ENCODE results near the gene LEP. TPM values are rescaled to one million over a fixed set of nuclear protein-coding genes. Genes with fewer than 3 reads are reported as not detected.
"Not testable (repeated sequence)": the region's sequence is repeated elsewhere in the genome, so short reads cannot be mapped to it uniquely, and the experiment has no call there.

The LEP gene
- total RNA-seq, 1 experiment from 2014 or later: not detected

DNA sequence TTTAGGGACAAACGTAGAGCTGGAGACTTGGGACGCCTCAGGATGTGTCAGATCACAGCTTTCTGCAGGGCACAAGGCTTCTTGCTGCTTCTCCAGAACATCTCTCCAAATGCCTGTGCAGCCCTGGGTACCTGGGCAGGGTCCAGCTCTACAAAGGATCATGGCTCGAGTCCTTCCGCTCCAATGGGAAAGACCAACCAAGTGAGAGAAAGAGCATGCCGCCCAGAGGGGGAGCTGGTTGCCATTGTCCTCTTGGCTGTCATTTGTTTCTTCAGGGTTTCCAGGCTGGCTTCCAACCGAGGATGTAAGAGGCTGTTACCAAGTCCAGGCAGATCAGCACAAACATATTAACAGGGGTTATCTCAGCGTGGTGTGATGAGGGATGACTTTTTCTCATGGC is 5.6 kb upstream of the LEP start:
- intact Hi-C loops (cut with micrococcal nuclease): no loop called here
- peaks cover 7% of the 10 kb centered on the region for H3K9me3 Mint-ChIP-seq (ENCODE audit: unreplicated experiment)
- H3K4me3 Mint-ChIP-seq (ENCODE audit: unreplicated experiment): no peak overlapping the region
- TF ChIP-seq, protein P1, sequence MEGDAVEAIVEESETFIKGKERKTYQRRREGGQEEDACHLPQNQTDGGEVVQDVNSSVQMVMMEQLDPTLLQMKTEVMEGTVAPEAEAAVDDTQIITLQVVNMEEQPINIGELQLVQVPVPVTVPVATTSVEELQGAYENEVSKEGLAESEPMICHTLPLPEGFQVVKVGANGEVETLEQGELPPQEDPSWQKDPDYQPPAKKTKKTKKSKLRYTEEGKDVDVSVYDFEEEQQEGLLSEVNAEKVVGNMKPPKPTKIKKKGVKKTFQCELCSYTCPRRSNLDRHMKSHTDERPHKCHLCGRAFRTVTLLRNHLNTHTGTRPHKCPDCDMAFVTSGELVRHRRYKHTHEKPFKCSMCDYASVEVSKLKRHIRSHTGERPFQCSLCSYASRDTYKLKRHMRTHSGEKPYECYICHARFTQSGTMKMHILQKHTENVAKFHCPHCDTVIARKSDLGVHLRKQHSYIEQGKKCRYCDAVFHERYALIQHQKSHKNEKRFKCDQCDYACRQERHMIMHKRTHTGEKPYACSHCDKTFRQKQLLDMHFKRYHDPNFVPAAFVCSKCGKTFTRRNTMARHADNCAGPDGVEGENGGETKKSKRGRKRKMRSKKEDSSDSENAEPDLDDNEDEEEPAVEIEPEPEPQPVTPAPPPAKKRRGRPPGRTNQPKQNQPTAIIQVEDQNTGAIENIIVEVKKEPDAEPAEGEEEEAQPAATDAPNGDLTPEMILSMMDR (IDR thresholded peaks at IDR 0.05; ENCODE audit: unreplicated experiment): no peak
- BruUV-seq (replicated peaks): no TSS peak
- no peak for DNase-seq (ENCODE audit: unreplicated experiment)
- H3K36me3 Mint-ChIP-seq (ENCODE audit: insufficient read depth, unreplicated experiment): no peaks in the 10 kb centered on the region
- H3K4me1 Mint-ChIP-seq (ENCODE audit: insufficient read depth, unreplicated experiment): peaks cover 15% of the 10 kb centered on the region
- CTCF ChIA-PET: interaction anchor here (0.8 to 1.0 kb wide), 2 partner anchors 26 to 29 kb away, joined by 3 read pairs; no protein-coding TSS in a partner anchor
- no peaks in the 10 kb centered on the region for H3K27me3 Mint-ChIP-seq (ENCODE audit: insufficient read depth, unreplicated experiment)
- H3K27ac Mint-ChIP-seq (ENCODE audit: low read depth, unreplicated experiment): no peak overlapping the region
- POLR2A ChIA-PET: no interaction called here

DNA sequence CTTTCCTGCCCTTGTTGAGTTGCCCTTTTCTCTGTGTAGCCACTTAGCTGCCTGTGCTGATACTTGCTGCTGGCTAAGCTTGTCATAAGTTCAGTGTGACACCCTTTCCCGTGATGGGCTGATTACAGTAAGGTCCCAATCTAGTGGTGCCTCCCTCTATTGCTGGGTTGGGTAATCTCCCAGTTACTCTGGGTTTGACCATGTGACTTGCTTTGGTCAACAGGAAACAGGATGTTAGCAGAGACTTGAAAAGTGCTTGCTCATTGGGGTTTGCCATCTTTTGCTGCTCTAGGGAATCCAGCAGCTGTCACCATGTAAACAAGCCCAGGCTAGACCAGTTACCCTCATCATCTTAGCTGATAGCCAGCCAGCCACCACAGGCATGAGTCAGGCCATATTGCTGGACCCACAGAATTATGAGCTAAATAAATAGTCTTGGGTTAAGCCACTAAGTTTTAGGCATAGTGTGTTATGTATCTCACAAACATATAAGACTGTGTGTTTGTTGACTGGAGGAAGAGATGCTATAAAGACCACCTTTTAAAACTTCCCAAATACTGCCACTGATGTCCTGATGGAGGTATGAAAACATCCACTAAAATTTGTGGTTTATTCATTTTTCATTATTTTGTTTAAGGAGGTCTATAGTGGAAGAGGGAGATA is 4.0 kb upstream of the LEP start:
- peak; percentile 85 for DNase-seq (ENCODE audit: unreplicated experiment)
- H3K4me1 Mint-ChIP-seq (ENCODE audit: insufficient read depth, unreplicated experiment): peaks cover 15% of the 10 kb centered on the region
- H3K36me3 Mint-ChIP-seq (ENCODE audit: insufficient read depth, unreplicated experiment): no peaks in the 10 kb centered on the region
- no peaks in the 10 kb centered on the region for H3K27me3 Mint-ChIP-seq (ENCODE audit: insufficient read depth, unreplicated experiment)
- H3K27ac Mint-ChIP-seq (ENCODE audit: low read depth, unreplicated experiment): peak overlapping the region; percentile 66
- POLR2A ChIA-PET: interaction anchor here (0.5 to 1.6 kb wide), 6 partner anchors 9 to 416 kb away, joined by 3 to 4 read pairs (median 4); no protein-coding TSS in a partner anchor
- peaks cover 7% of the 10 kb centered on the region for H3K9me3 Mint-ChIP-seq (ENCODE audit: unreplicated experiment)
- no TSS peak for BruUV-seq (replicated peaks)
- CTCF ChIA-PET: interaction anchor here (0.6 to 1.2 kb wide), 3 partner anchors 16 to 529 kb away, joined by 3 read pairs; no protein-coding TSS in a partner anchor
- intact Hi-C loops (cut with micrococcal nuclease): no loop called here
- no peak overlapping the region for H3K4me3 Mint-ChIP-seq (ENCODE audit: unreplicated experiment)
- TF ChIP-seq, protein P1 (IDR thresholded peaks at IDR 0.05; ENCODE audit: unreplicated experiment): no peak

GRCh38 chr7:128239146-128239545 is 1.9 kb upstream of the LEP start:
- H3K9me3 Mint-ChIP-seq (ENCODE audit: unreplicated experiment); H3K4me3 Mint-ChIP-seq (ENCODE audit: unreplicated experiment); intact Hi-C loops (cut with micrococcal nuclease); BruUV-seq (replicated peaks); H3K27me3 Mint-ChIP-seq (ENCODE audit: insufficient read depth, unreplicated experiment); H3K36me3 Mint-ChIP-seq (ENCODE audit: insufficient read depth, unreplicated experiment); DNase-seq (ENCODE audit: unreplicated experiment); H3K27ac Mint-ChIP-seq (ENCODE audit: low read depth, unreplicated experiment): not testable (repeated sequence)
- ChIA-PET CTCF (interaction anchor here (0.7 to 0.8 kb wide), 2 partner anchors 74 to 578 kb away, joined by 3 read pairs; no protein-coding TSS in a partner anchor), POLR2A (interaction anchor here (0.6 kb wide), 1 partner anchor 166 kb away, joined by 3 read pairs; no protein-coding TSS in a partner anchor)
- peaks cover 10% of the 10 kb centered on the region for H3K4me1 Mint-ChIP-seq (ENCODE audit: insufficient read depth, unreplicated experiment)

- ChIA-PET POLR2A (no interaction called here), CTCF (interaction anchor here (0.6 to 0.7 kb wide), 2 partner anchors 15 kb away, joined by 3 to 4 read pairs; no protein-coding TSS in a partner anchor)
- peaks cover 3% of the 10 kb centered on the region for H3K4me1 Mint-ChIP-seq (ENCODE audit: insufficient read depth, unreplicated experiment)
- H3K27ac Mint-ChIP-seq (ENCODE audit: low read depth, unreplicated experiment): no peak overlapping the region
- BruUV-seq (replicated peaks): no TSS peak
- TF ChIP-seq, protein P1 (IDR thresholded peaks at IDR 0.05; ENCODE audit: unreplicated experiment): no peak
- no peak overlapping the region for H3K4me3 Mint-ChIP-seq (ENCODE audit: unreplicated experiment)
- DNase-seq (ENCODE audit: unreplicated experiment): no peak
- H3K9me3 Mint-ChIP-seq (ENCODE audit: unreplicated experiment): no peaks in the 10 kb centered on the region
- no peaks in the 10 kb centered on the region for H3K27me3 Mint-ChIP-seq (ENCODE audit: insufficient read depth, unreplicated experiment)
- intact Hi-C loops (cut with micrococcal nuclease): no loop called here
- H3K36me3 Mint-ChIP-seq (ENCODE audit: insufficient read depth, unreplicated experiment): no peaks in the 10 kb centered on the region
Measured at GRCh38 chr7:128242661-128243060, 1.6 kb downstream of the LEP start.
